WTC11 (cell line): ENCODE measurements around the gene MBIP. TPM values are rescaled to one million over a fixed set of nuclear protein-coding genes. Genes with fewer than 3 reads are reported as not detected.

Source experiments
- ATAC-seq: fragments of 200-7000 bp; cut with Tn5 transposase; 2 replicates; pipeline ENCODE4 v1.10.0; 2021; ENCODE audit warnings: mild to moderate bottlenecking, moderate library complexity
- CTCF ChIA-PET: fragments of 300-600 bp; sonication (Branson Sonifier 250); formaldehyde crosslinking; loops from one replicate; lab custom pipeline; 2021; ENCODE audit warnings: antibody characterized with exemption; lab: Charles Lee
- POLR2A ChIA-PET: fragments of 350-600 bp; sonication (Branson Sonifier 250); formaldehyde crosslinking; loops from one replicate; lab custom pipeline; 2021; ENCODE audit warnings: antibody characterized with exemption; lab: Charles Lee
- DNase-seq: peaks from one replicate; pipeline ENCODE4 v3.0.0; 2021; ENCODE audit warnings: low spot score
- H3K27ac Mint-ChIP-seq: 2 replicates; pipeline ENCODE4 v1.8.0; 2021; ENCODE audit warnings: mixed read lengths
- H3K27me3 Mint-ChIP-seq: 2 replicates; pipeline ENCODE4 v1.8.0; 2021; ENCODE audit warnings: low read depth, mild to moderate bottlenecking, moderate library complexity, mixed read lengths
- H3K36me3 Mint-ChIP-seq: 2 replicates; pipeline ENCODE4 v1.8.0; 2021; ENCODE audit warnings: mixed read lengths
- H3K4me1 Mint-ChIP-seq: 2 replicates; pipeline ENCODE4 v1.8.0; 2022; ENCODE audit warnings: mixed read lengths
- H3K4me3 Mint-ChIP-seq: 2 replicates; pipeline ENCODE4 v1.8.0; 2021; ENCODE audit warnings: mild to moderate bottlenecking, moderate library complexity, mixed read lengths
- H3K9me3 Mint-ChIP-seq: 2 replicates; pipeline ENCODE4 v1.8.0; 2021; ENCODE audit warnings: mixed read lengths
- CREB1 ChIP-seq: sonication (generic); formaldehyde crosslinking; IDR thresholded peaks from 2 replicates; pipeline ENCODE4 v1.8.0; 2023; ENCODE audit warnings: mild to moderate bottlenecking, missing genetic modification reagents
- CREM ChIP-seq: sonication (generic); formaldehyde crosslinking; IDR thresholded peaks from 2 replicates; pipeline ENCODE4 v1.8.1; 2022; ENCODE audit warnings: mild to moderate bottlenecking, missing genetic modification reagents, moderate library complexity
- EMX1 ChIP-seq: fragments of 250-450 bp; sonication (Bioruptor Pico); IDR thresholded peaks from 2 replicates; pipeline ENCODE4 v1.8.0; 2021; ENCODE audit warnings: mild to moderate bottlenecking
- ERG ChIP-seq: fragments of 250-450 bp; sonication (Bioruptor Pico); IDR thresholded peaks from 2 replicates; pipeline ENCODE4 v1.8.0; 2021; ENCODE audit warnings: mild to moderate bottlenecking
- FOXK1 ChIP-seq: sonication (generic); formaldehyde crosslinking; IDR thresholded peaks from 2 replicates; pipeline ENCODE4 v1.8.0; 2022; ENCODE audit warnings: mild to moderate bottlenecking, moderate library complexity, missing genetic modification reagents
- FOXP4 ChIP-seq: sonication (generic); formaldehyde crosslinking; IDR thresholded peaks from 2 replicates; pipeline ENCODE4 v1.8.0; 2022; ENCODE audit warnings: mild to moderate bottlenecking, missing genetic modification reagents
- HMGA2 ChIP-seq: fragments of 250-450 bp; sonication (Bioruptor Pico); IDR thresholded peaks from 2 replicates; pipeline ENCODE4 v1.4.0; 2021; ENCODE audit warnings: mild to moderate bottlenecking, moderate library complexity
- MAX ChIP-seq: sonication (generic); formaldehyde crosslinking; IDR thresholded peaks from 2 replicates; pipeline ENCODE4 v1.8.0; 2022; ENCODE audit warnings: mild to moderate bottlenecking, missing genetic modification reagents
- NFYB ChIP-seq: sonication (generic); formaldehyde crosslinking; conservative IDR thresholded peaks from 2 replicates; pipeline ENCODE4 v1.8.0; 2022; ENCODE audit warnings: low read depth, missing genetic modification reagents
- NR1H2 ChIP-seq: sonication (generic); formaldehyde crosslinking; IDR thresholded peaks from 2 replicates; pipeline ENCODE4 v1.9.0; 2021; ENCODE audit warnings: mild to moderate bottlenecking, moderate library complexity, missing genetic modification reagents
- PRDM15 ChIP-seq: sonication (generic); formaldehyde crosslinking; IDR thresholded peaks from 2 replicates; pipeline ENCODE4 v1.8.0; 2022; ENCODE audit warnings: missing genetic modification reagents
- TEAD4 ChIP-seq: sonication (generic); formaldehyde crosslinking; IDR thresholded peaks from 2 replicates; pipeline ENCODE4 v1.8.0; 2022; ENCODE audit warnings: mild to moderate bottlenecking, missing genetic modification reagents
- TP53 ChIP-seq: sonication (generic); formaldehyde crosslinking; IDR thresholded peaks from 2 replicates; pipeline ENCODE4 v1.8.1; 2023; ENCODE audit warnings: mild to moderate bottlenecking, missing genetic modification reagents
- ZNF512 ChIP-seq: sonication (generic); formaldehyde crosslinking; IDR thresholded peaks from 2 replicates; pipeline ENCODE4 v1.8.1; 2022; ENCODE audit warnings: missing genetic modification reagents, borderline replicate concordance
- total RNA-seq: library from RNA; stranded (reverse); gene quantifications from 3 replicates; pipeline ENCODE4 v1.2.3, GENCODE V29; 2021
- TF ChIP-seq, protein P1 (sequence below): fragments of 250-450 bp; sonication (Bioruptor Pico); IDR thresholded peaks from 2 replicates; pipeline ENCODE4 v2.1.2; 2022; ENCODE audit warnings: mild to moderate bottlenecking, moderate library complexity
- TF ChIP-seq, protein P2 (sequence below): sonication (generic); formaldehyde crosslinking; IDR thresholded peaks from 2 replicates; pipeline ENCODE4 v1.8.0; 2023; ENCODE audit warnings: missing genetic modification reagents, mild to moderate bottlenecking, borderline replicate concordance
- TF ChIP-seq, protein P3 (sequence below): sonication (generic); formaldehyde crosslinking; IDR thresholded peaks from 2 replicates; pipeline ENCODE4 v1.8.0; 2022; ENCODE audit warnings: mild to moderate bottlenecking, missing genetic modification reagents
- TF ChIP-seq, protein P4 (sequence below): sonication (generic); formaldehyde crosslinking; conservative IDR thresholded peaks from 2 replicates; pipeline ENCODE4 v1.8.1; 2022; ENCODE audit warnings: mild to moderate bottlenecking, missing genetic modification reagents
- TF ChIP-seq, protein P5 (sequence below): fragments of 200-600 bp; IDR thresholded peaks from 2 replicates; pipeline ENCODE4 v1.8.0; 2022; ENCODE audit warnings: antibody characterized with exemption

The MBIP gene
- total RNA-seq, 1 experiment from 2014 or later: 18.4 TPM

- no peak for DNase-seq
- H3K27me3 Mint-ChIP-seq: peaks cover 91% of the 10 kb centered on the region
- peaks cover 74% of the 10 kb centered on the region for H3K4me1 Mint-ChIP-seq
- CTCF ChIA-PET: no interaction called here
- TF ChIP-seq ERG (CRISPR knock-in tag) (no peak), TP53 (CRISPR knock-in tag) (no peak), EMX1 (CRISPR knock-in tag) (no peak), MAX (CRISPR knock-in tag) (no peak), FOXP4 (CRISPR knock-in tag) (no peak), HMGA2 (CRISPR knock-in tag) (no peak), FOXK1 (no peak), CREB1 (CRISPR knock-in tag) (no peak), TEAD4 (CRISPR knock-in tag) (no peak), NFYB (CRISPR knock-in tag) (no peak), PRDM15 (CRISPR knock-in tag) (no peak), CREM (CRISPR knock-in tag) (no peak), ZNF512 (CRISPR knock-in tag) (no peak), NR1H2 (CRISPR knock-in tag) (no peak)
- TF ChIP-seq, protein P1, sequence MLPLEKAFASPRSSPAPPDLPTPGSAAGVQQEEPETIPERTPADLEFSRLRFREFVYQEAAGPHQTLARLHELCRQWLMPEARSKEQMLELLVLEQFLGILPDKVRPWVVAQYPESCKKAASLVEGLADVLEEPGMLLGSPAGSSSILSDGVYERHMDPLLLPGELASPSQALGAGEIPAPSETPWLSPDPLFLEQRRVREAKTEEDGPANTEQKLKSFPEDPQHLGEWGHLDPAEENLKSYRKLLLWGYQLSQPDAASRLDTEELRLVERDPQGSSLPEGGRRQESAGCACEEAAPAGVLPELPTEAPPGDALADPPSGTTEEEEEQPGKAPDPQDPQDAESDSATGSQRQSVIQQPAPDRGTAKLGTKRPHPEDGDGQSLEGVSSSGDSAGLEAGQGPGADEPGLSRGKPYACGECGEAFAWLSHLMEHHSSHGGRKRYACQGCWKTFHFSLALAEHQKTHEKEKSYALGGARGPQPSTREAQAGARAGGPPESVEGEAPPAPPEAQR: no peak
- TF ChIP-seq, protein P2, sequence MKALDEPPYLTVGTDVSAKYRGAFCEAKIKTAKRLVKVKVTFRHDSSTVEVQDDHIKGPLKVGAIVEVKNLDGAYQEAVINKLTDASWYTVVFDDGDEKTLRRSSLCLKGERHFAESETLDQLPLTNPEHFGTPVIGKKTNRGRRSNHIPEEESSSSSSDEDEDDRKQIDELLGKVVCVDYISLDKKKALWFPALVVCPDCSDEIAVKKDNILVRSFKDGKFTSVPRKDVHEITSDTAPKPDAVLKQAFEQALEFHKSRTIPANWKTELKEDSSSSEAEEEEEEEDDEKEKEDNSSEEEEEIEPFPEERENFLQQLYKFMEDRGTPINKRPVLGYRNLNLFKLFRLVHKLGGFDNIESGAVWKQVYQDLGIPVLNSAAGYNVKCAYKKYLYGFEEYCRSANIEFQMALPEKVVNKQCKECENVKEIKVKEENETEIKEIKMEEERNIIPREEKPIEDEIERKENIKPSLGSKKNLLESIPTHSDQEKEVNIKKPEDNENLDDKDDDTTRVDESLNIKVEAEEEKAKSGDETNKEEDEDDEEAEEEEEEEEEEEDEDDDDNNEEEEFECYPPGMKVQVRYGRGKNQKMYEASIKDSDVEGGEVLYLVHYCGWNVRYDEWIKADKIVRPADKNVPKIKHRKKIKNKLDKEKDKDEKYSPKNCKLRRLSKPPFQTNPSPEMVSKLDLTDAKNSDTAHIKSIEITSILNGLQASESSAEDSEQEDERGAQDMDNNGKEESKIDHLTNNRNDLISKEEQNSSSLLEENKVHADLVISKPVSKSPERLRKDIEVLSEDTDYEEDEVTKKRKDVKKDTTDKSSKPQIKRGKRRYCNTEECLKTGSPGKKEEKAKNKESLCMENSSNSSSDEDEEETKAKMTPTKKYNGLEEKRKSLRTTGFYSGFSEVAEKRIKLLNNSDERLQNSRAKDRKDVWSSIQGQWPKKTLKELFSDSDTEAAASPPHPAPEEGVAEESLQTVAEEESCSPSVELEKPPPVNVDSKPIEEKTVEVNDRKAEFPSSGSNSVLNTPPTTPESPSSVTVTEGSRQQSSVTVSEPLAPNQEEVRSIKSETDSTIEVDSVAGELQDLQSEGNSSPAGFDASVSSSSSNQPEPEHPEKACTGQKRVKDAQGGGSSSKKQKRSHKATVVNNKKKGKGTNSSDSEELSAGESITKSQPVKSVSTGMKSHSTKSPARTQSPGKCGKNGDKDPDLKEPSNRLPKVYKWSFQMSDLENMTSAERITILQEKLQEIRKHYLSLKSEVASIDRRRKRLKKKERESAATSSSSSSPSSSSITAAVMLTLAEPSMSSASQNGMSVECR (CRISPR knock-in tag): no peak
- TF ChIP-seq, protein P3, sequence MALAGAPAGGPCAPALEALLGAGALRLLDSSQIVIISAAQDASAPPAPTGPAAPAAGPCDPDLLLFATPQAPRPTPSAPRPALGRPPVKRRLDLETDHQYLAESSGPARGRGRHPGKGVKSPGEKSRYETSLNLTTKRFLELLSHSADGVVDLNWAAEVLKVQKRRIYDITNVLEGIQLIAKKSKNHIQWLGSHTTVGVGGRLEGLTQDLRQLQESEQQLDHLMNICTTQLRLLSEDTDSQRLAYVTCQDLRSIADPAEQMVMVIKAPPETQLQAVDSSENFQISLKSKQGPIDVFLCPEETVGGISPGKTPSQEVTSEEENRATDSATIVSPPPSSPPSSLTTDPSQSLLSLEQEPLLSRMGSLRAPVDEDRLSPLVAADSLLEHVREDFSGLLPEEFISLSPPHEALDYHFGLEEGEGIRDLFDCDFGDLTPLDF (CRISPR knock-in tag): no peak
- TF ChIP-seq, protein P4, sequence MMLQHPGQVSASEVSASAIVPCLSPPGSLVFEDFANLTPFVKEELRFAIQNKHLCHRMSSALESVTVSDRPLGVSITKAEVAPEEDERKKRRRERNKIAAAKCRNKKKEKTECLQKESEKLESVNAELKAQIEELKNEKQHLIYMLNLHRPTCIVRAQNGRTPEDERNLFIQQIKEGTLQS (CRISPR knock-in tag): no peak
- TF ChIP-seq, protein P5, sequence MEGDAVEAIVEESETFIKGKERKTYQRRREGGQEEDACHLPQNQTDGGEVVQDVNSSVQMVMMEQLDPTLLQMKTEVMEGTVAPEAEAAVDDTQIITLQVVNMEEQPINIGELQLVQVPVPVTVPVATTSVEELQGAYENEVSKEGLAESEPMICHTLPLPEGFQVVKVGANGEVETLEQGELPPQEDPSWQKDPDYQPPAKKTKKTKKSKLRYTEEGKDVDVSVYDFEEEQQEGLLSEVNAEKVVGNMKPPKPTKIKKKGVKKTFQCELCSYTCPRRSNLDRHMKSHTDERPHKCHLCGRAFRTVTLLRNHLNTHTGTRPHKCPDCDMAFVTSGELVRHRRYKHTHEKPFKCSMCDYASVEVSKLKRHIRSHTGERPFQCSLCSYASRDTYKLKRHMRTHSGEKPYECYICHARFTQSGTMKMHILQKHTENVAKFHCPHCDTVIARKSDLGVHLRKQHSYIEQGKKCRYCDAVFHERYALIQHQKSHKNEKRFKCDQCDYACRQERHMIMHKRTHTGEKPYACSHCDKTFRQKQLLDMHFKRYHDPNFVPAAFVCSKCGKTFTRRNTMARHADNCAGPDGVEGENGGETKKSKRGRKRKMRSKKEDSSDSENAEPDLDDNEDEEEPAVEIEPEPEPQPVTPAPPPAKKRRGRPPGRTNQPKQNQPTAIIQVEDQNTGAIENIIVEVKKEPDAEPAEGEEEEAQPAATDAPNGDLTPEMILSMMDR: no peak
- TF ChIP-seq, all 79 proteins: peak for 0
- POLR2A ChIA-PET: no interaction called here
- no peak overlapping the region for H3K27ac Mint-ChIP-seq
- ATAC-seq: no peak
- no peaks in the 10 kb centered on the region for H3K36me3 Mint-ChIP-seq
- H3K4me3 Mint-ChIP-seq: no peak overlapping the region
- H3K9me3 Mint-ChIP-seq: no peaks in the 10 kb centered on the region
These were observed 50.2 kb downstream of the MBIP start for GRCh38 chr14:36270191-36270590.
